Hepatocyte (in vitro differentiated cells): ENCODE data around the gene GLRX.

Experiments used
- EZH2 ChIP-seq: fragments of 200-600 bp; sonication (generic); IDR thresholded peaks from 2 replicates; pipeline ENCODE4 v1.6.1; 2016; ENCODE audit warnings: antibody characterized with exemption, mild to moderate bottlenecking, borderline replicate concordance
- TF ChIP-seq, protein P1 (sequence below): fragments of 200-600 bp; sonication (generic); IDR thresholded peaks from 2 replicates; pipeline ENCODE4 v1.5.1; 2016; ENCODE audit warnings: antibody characterized with exemption, mild to moderate bottlenecking; ENCODE audit not compliant: poor library complexity

DNA sequence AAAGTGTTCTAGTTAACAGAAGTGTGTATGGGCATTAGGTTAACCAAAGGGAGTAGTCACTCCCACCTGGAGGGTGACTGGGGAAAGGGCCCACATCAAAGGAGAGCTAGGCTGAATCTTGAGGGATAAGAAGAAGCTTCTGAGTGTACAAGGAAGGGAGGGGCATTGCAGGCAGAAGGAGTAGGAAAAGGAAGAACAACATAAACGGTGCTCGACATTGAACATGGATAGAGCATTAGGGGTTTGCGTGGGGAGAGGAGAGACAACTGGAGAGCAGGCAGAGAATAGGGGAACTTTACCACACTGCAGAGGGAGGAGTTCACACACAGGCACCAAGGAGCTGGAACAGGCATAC lies 5.3 kb upstream of the GLRX start:
- TF ChIP-seq, protein P1, sequence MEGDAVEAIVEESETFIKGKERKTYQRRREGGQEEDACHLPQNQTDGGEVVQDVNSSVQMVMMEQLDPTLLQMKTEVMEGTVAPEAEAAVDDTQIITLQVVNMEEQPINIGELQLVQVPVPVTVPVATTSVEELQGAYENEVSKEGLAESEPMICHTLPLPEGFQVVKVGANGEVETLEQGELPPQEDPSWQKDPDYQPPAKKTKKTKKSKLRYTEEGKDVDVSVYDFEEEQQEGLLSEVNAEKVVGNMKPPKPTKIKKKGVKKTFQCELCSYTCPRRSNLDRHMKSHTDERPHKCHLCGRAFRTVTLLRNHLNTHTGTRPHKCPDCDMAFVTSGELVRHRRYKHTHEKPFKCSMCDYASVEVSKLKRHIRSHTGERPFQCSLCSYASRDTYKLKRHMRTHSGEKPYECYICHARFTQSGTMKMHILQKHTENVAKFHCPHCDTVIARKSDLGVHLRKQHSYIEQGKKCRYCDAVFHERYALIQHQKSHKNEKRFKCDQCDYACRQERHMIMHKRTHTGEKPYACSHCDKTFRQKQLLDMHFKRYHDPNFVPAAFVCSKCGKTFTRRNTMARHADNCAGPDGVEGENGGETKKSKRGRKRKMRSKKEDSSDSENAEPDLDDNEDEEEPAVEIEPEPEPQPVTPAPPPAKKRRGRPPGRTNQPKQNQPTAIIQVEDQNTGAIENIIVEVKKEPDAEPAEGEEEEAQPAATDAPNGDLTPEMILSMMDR = no peak
- no peak for TF ChIP-seq EZH2
